Activated CD8-positive, alpha-beta memory T cell treated with anti-CD3 and anti-CD28 coated beads for 1 hour (primary cell): ENCODE measurements around the gene FBXL13.
"Not testable (repeated sequence)": the region's sequence is repeated elsewhere in the genome, so short reads cannot be mapped to it uniquely, and the experiment has no call there.

Source experiments
- DNase-seq, 2 donors: peaks; one replicate each; pipeline ENCODE4 v3.0.0-alpha.2; 2020; ENCODE audit warnings: low read depth in 1 of 2; ENCODE audit errors: extremely low read depth in 1 of 2

FBXL13 gene

GRCh38 chr7:102866535-102867215, 207.9 kb downstream of the FBXL13 start:
- DNase-seq = no peak

GRCh38 chr7:102864958-102865357, 209.6 kb downstream of the FBXL13 start:
- DNase-seq = no peak

- no peak for DNase-seq
These were observed 214.2 kb downstream of the FBXL13 start for GRCh38 chr7:102860351-102860811.

GRCh38 chr7:102859799-102860125, 214.8 kb downstream of the FBXL13 start:
- no peak for DNase-seq

- no peak for DNase-seq
These were observed 215.4 kb downstream of the FBXL13 start for GRCh38 chr7:102859084-102859798.

GRCh38 chr7:102856036-102856435, 218.6 kb downstream of the FBXL13 start:
- no peak for DNase-seq

GRCh38 chr7:102849538-102849937, 225.1 kb downstream of the FBXL13 start:
- DNase-seq = no peak

- no peak for DNase-seq
These were observed 225.5 kb downstream of the FBXL13 start for GRCh38 chr7:102849079-102849478.

GRCh38 chr7:102845346-102845745, 229.2 kb downstream of the FBXL13 start:
- DNase-seq = no peak

- no peak for DNase-seq
These were observed 230.7 kb downstream of the FBXL13 start for GRCh38 chr7:102843850-102844249.

- no peak for DNase-seq
These were observed 232.3 kb downstream of the FBXL13 start for GRCh38 chr7:102842284-102842683.

- no peak for DNase-seq
These were observed 233.3 kb downstream of the FBXL13 start for GRCh38 chr7:102841290-102841689.

GRCh38 chr7:102840404-102840803, 234.2 kb downstream of the FBXL13 start:
- no peak for DNase-seq

- not testable (repeated sequence) for DNase-seq
These were observed 236.0 kb downstream of the FBXL13 start for GRCh38 chr7:102838572-102839101.

- no peak for DNase-seq
These were observed 236.8 kb downstream of the FBXL13 start for GRCh38 chr7:102837802-102838201.

- DNase-seq = no peak
These were observed 237.6 kb downstream of the FBXL13 start for GRCh38 chr7:102836977-102837376.

- no peak for DNase-seq
These were observed 238.2 kb downstream of the FBXL13 start for GRCh38 chr7:102836191-102836919.

- DNase-seq = no peak
These were observed 239.6 kb downstream of the FBXL13 start for GRCh38 chr7:102834999-102835398.

- DNase-seq = no peak
These were observed 240.1 kb downstream of the FBXL13 start for GRCh38 chr7:102834466-102834865.

- no peak for DNase-seq
These were observed 241.3 kb downstream of the FBXL13 start for GRCh38 chr7:102833343-102833742.

- no peak for DNase-seq
These were observed 241.9 kb downstream of the FBXL13 start for GRCh38 chr7:102832674-102833073.

GRCh38 chr7:102830197-102830596, 244.4 kb downstream of the FBXL13 start:
- DNase-seq = no peak
